ENCODE measurements around the gene ESD.
A peak's percentile ranks its signal among the peaks of the same experiment; 100 is the strongest.

The ESD gene

GRCh38 chr13:46834657-46835056, 37.7 kb upstream of the ESD start:
- TF ChIP-seq CTCF (IDR thresholded peaks at IDR 0.05; ENCODE audit: low read depth, low read length), result no peak
- H3K9me3 ChIP-seq (ENCODE audit: severe bottlenecking), result no peaks in the 10 kb centered on the region
- no peaks in the 10 kb centered on the region for H3K27me3 ChIP-seq (ENCODE audit: insufficient read depth, low read depth, severe bottlenecking)
- DNase-seq, result no peak
- H3K27ac ChIP-seq, result no peak overlapping the region
- H3K4me3 ChIP-seq (ENCODE audit: low read depth, low read length), result no peak overlapping the region
- H3K36me3 ChIP-seq, result no peaks in the 10 kb centered on the region

GRCh38 chr13:46831588-46832194, 34.7 kb upstream of the ESD start:
- H3K27ac ChIP-seq, result no peak overlapping the region
- TF ChIP-seq CTCF (IDR thresholded peaks at IDR 0.05; ENCODE audit: low read depth, low read length), result peak; percentile 38
- H3K27me3 ChIP-seq (ENCODE audit: insufficient read depth, low read depth, severe bottlenecking), result no peaks in the 10 kb centered on the region
- no peaks in the 10 kb centered on the region for H3K36me3 ChIP-seq
- peak; percentile 23 for DNase-seq
- H3K9me3 ChIP-seq (ENCODE audit: severe bottlenecking), result no peaks in the 10 kb centered on the region
- H3K4me3 ChIP-seq (ENCODE audit: low read depth, low read length), result no peak overlapping the region

- no peak for TF ChIP-seq CTCF (IDR thresholded peaks at IDR 0.05; ENCODE audit: low read depth, low read length)
- Histone ChIP-seq H3K4me3 (ENCODE audit: low read depth, low read length) (no peak overlapping the region), H3K27ac (no peak overlapping the region), H3K36me3 (no peaks in the 10 kb centered on the region), H3K9me3 (ENCODE audit: severe bottlenecking) (no peaks in the 10 kb centered on the region), H3K27me3 (ENCODE audit: insufficient read depth, low read depth, severe bottlenecking) (no peaks in the 10 kb centered on the region)
- no peak for DNase-seq
Measured at GRCh38 chr13:46830405-46831005, 33.5 kb upstream of the ESD start.

GRCh38 chr13:46822551-46822950, 25.6 kb upstream of the ESD start:
- DNase-seq, result peak; percentile 11
- no peaks in the 10 kb centered on the region for H3K36me3 ChIP-seq
- no peaks in the 10 kb centered on the region for H3K9me3 ChIP-seq (ENCODE audit: severe bottlenecking)
- TF ChIP-seq CTCF (IDR thresholded peaks at IDR 0.05; ENCODE audit: low read depth, low read length), result no peak
- H3K27me3 ChIP-seq (ENCODE audit: insufficient read depth, low read depth, severe bottlenecking), result no peaks in the 10 kb centered on the region
- H3K27ac ChIP-seq, result no peak overlapping the region
- no peak overlapping the region for H3K4me3 ChIP-seq (ENCODE audit: low read depth, low read length)

- Histone ChIP-seq H3K4me3 (ENCODE audit: low read depth, low read length) (no peak overlapping the region), H3K27me3 (ENCODE audit: insufficient read depth, low read depth, severe bottlenecking) (no peaks in the 10 kb centered on the region), H3K9me3 (ENCODE audit: severe bottlenecking) (no peaks in the 10 kb centered on the region), H3K36me3 (no peaks in the 10 kb centered on the region), H3K27ac (no peak overlapping the region)
- no peak for DNase-seq
- no peak for TF ChIP-seq CTCF (IDR thresholded peaks at IDR 0.05; ENCODE audit: low read depth, low read length)
Measured at GRCh38 chr13:46817838-46818476, 21.0 kb upstream of the ESD start.
